DOHH2 (cell line): Measurements from ENCODE around the gene SARNP.

Experiments
- H3F3A ChIP-seq: fragments of 200-600 bp; sonication (generic), shearing (Covaris generic); 2 replicates; pipeline ENCODE4 v1.6.0; 2016; ENCODE audit warnings: antibody characterized with exemption, mild to moderate bottlenecking; ENCODE audit not compliant: control insufficient read depth, insufficient read depth
- H3K27ac ChIP-seq: fragments of 200-600 bp; sonication (generic); 2 replicates; pipeline ENCODE4 v1.5.1; 2014; ENCODE audit warnings: low read depth, mild to moderate bottlenecking, low read length, moderate library complexity
- H3K27me3 ChIP-seq: fragments of 200-600 bp; sonication (generic); 2 replicates; pipeline ENCODE4 v1.6.1; 2014; ENCODE audit warnings: mild to moderate bottlenecking, low read length, mixed read lengths; ENCODE audit not compliant: control insufficient read depth
- H3K36me3 ChIP-seq: fragments of 200-600 bp; sonication (generic); 2 replicates; pipeline ENCODE4 v1.6.1; 2014; ENCODE audit warnings: mild to moderate bottlenecking, low read length, moderate library complexity, mixed read lengths; ENCODE audit not compliant: control insufficient read depth
- H3K4me1 ChIP-seq: fragments of 200-600 bp; sonication (generic); 2 replicates; pipeline ENCODE4 v1.6.1; 2014; ENCODE audit warnings: mild to moderate bottlenecking, low read length, mixed read lengths; ENCODE audit not compliant: control insufficient read depth
- H3K4me2 ChIP-seq: fragments of 200-600 bp; sonication (generic); 2 replicates; pipeline ENCODE4 v1.6.0; 2014; ENCODE audit warnings: mild to moderate bottlenecking, low read length, moderate library complexity
- H3K4me3 ChIP-seq: fragments of 200-600 bp; sonication (generic); 2 replicates; pipeline ENCODE4 v1.5.1; 2014; ENCODE audit warnings: mild to moderate bottlenecking, low read length, mixed read lengths
- H3K79me2 ChIP-seq: fragments of 200-600 bp; sonication (generic); 2 replicates; pipeline ENCODE4 v1.6.1; 2014; ENCODE audit warnings: mild to moderate bottlenecking, low read length, mixed read lengths; ENCODE audit not compliant: control insufficient read depth
- H3K9me2 ChIP-seq: fragments of 200-600 bp; sonication (generic); replicated peaks from 2 replicates; pipeline ENCODE4 v1.6.1; 2014; ENCODE audit warnings: mild to moderate bottlenecking, low read length, mixed read lengths; ENCODE audit not compliant: control insufficient read depth
- H3K9me3 ChIP-seq: fragments of 200-600 bp; sonication (generic); 2 replicates; pipeline ENCODE4 v1.6.1; 2014; ENCODE audit warnings: antibody characterized with exemption, low read length, mixed read lengths; ENCODE audit not compliant: control insufficient read depth, insufficient read depth
- H4K20me1 ChIP-seq: fragments of 200-600 bp; sonication (generic); 2 replicates; pipeline ENCODE4 v1.6.0; 2014; ENCODE audit warnings: low read depth, mild to moderate bottlenecking, antibody characterized with exemption, low read length, moderate library complexity; ENCODE audit not compliant: control insufficient read depth, insufficient read depth
- EZH2phosphoT487 ChIP-seq: fragments of 200-600 bp; sonication (generic); IDR thresholded peaks from 2 replicates; pipeline ENCODE4 v1.6.1; 2017; ENCODE audit warnings: borderline replicate concordance, mild to moderate bottlenecking, antibody characterized with exemption, low read length, moderate library complexity, mixed read lengths
- TF ChIP-seq, protein P1 (sequence below): fragments of 200-600 bp; sonication (generic); IDR thresholded peaks from one replicate; pipeline ENCODE4 v1.5.1; 2014; ENCODE audit warnings: antibody characterized with exemption, mild to moderate bottlenecking, low read depth, low read length; ENCODE audit not compliant: poor library complexity, severe bottlenecking

The SARNP gene

DNA sequence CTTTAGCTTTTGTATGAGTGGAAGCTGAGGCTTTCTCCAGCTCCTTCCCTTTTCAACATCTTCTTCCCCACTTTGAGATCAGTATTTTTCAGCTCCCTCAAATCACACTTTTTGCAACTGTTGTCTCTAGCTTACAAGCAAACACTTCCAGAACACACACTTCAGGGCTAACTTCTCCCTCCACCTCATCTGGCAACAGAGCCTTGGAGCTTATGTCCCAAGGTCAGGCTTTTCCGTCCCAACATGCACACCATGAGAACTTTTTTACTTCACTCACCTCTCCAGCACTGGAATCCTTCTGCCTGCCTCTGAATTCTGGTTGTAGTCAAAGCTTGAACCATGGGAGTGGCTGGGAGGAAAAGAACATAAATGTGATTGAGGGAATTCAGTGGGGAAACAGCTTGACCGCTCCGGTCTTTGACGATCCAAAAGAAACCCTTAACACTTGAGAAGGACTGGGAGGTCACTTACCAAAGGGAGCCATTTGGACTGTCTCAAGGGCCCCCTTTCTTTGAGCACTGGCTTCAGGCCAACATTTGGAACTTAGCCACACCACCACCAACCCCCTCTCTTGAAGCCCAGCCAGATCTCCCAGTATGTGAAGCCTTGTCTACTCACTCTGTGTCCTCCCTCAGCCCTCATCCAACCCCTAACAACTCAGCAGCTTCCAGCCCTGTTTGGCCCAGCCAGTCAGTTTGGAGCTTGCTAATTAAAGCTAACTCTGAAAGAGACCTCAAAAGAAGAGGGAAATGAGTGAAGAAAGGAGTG, 105.6 kb downstream of the SARNP start:
- H3K9me3 ChIP-seq = no peaks in the 10 kb centered on the region
- no peak overlapping the region for H3K4me2 ChIP-seq
- 0 out of 2 replicates have a peak, but pooled peaks cover 3% of the 10 kb centered on the region for H3F3A ChIP-seq
- peaks cover 35% of the 10 kb centered on the region for H3K4me1 ChIP-seq
- H3K4me3 ChIP-seq = no peak overlapping the region
- no peaks in the 10 kb centered on the region for H3K9me2 ChIP-seq
- no peak overlapping the region for H3K27ac ChIP-seq
- H4K20me1 ChIP-seq = no peaks in the 10 kb centered on the region
- peaks cover 43% of the 10 kb centered on the region for H3K27me3 ChIP-seq
- TF ChIP-seq, protein P1, sequence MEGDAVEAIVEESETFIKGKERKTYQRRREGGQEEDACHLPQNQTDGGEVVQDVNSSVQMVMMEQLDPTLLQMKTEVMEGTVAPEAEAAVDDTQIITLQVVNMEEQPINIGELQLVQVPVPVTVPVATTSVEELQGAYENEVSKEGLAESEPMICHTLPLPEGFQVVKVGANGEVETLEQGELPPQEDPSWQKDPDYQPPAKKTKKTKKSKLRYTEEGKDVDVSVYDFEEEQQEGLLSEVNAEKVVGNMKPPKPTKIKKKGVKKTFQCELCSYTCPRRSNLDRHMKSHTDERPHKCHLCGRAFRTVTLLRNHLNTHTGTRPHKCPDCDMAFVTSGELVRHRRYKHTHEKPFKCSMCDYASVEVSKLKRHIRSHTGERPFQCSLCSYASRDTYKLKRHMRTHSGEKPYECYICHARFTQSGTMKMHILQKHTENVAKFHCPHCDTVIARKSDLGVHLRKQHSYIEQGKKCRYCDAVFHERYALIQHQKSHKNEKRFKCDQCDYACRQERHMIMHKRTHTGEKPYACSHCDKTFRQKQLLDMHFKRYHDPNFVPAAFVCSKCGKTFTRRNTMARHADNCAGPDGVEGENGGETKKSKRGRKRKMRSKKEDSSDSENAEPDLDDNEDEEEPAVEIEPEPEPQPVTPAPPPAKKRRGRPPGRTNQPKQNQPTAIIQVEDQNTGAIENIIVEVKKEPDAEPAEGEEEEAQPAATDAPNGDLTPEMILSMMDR = no peak
- no peak for TF ChIP-seq EZH2phosphoT487
- no peaks in the 10 kb centered on the region for H3K36me3 ChIP-seq
- H3K79me2 ChIP-seq = peaks cover 6% of the 10 kb centered on the region

- Histone ChIP-seq H3K79me2 (no peaks in the 10 kb centered on the region), H3K9me3 (no peaks in the 10 kb centered on the region), H3K27ac (no peak overlapping the region), H3F3A (no peaks in the 10 kb centered on the region), H3K4me3 (peak overlapping the region; percentile 67; the same call in 1 of the 2 replicates), H3K9me2 (no peaks in the 10 kb centered on the region), H4K20me1 (no peaks in the 10 kb centered on the region), H3K27me3 (peaks cover 46% of the 10 kb centered on the region), H3K36me3 (no peaks in the 10 kb centered on the region), H3K4me2 (peak overlapping the region; percentile 69), H3K4me1 (peaks cover 35% of the 10 kb centered on the region)
- TF ChIP-seq, protein P1 = no peak
- TF ChIP-seq EZH2phosphoT487 = no peak
Measured at GRCh38 chr12:55708695-55709233, 108.8 kb downstream of the SARNP start.

GRCh38 chr12:55707841-55708694, 109.5 kb downstream of the SARNP start, which contains the start of gene ITGA7:
Gene ITGA7, minus strand, starts transcription at chr12:55707904. Its CDS starts 222 bp downstream, at chr12:55707682.
- Histone ChIP-seq H3K27me3 (peaks cover 46% of the 10 kb centered on the region), H3K27ac (no peak within 1 kb of the TSS), H3K36me3 (no peaks in the 10 kb centered on the region), H3K9me3 (no peaks in the 10 kb centered on the region), H3K4me3 (peak within 1 kb of the TSS; percentile 67), H3F3A (no peaks in the 10 kb centered on the region), H3K9me2 (no peaks in the 10 kb centered on the region), H3K79me2 (no peaks in the 10 kb centered on the region), H4K20me1 (no peaks in the 10 kb centered on the region), H3K4me1 (peaks cover 35% of the 10 kb centered on the region), H3K4me2 (peak within 1 kb of the TSS; percentile 69)
- no peak for TF ChIP-seq EZH2phosphoT487
- TF ChIP-seq, protein P1 = no peak
